GM18499 (cell line): ENCODE measurements around the gene WBP2.
"Not testable (repeated sequence)": the region's sequence is repeated elsewhere in the genome, so short reads cannot be mapped to it uniquely, and the experiment has no call there.

Source experiments
- ATAC-seq: cut with Tn5 transposase; IDR thresholded peaks from one replicate; pipeline ENCODE4 v1.9.1; 2021; ENCODE audit warnings: moderate number of reproducible peaks; ENCODE audit not compliant: insufficient read depth, unreplicated experiment

The WBP2 gene

GRCh38 chr17:75891022-75891604 lies 36.0 kb upstream of the WBP2 start:
- ATAC-seq: no peak

DNA sequence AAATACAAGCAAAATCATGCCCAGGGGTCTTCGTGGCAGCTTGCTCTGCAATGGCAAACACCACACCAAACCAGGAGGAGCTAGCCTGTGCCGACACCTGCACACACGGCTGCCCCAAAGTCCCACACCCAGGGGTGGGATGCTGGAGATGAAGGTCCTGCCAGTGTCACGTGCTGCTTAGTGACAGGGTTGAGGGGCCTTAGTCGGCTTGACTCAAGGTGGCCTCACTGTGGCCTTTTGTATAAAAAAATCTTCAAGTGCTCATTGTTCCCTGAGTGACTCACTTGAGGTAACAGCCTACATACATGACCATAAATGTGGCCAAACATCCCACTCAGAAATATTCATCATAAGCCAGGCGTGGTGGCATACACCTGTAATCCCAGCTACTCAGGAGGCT lies 34.3 kb upstream of the WBP2 start:
- ATAC-seq: no peak

GRCh38 chr17:75888484-75888883 lies 33.3 kb upstream of the WBP2 start:
- ATAC-seq: no peak

GRCh38 chr17:75885860-75886259 lies 30.7 kb upstream of the WBP2 start:
- not testable (repeated sequence) for ATAC-seq

DNA sequence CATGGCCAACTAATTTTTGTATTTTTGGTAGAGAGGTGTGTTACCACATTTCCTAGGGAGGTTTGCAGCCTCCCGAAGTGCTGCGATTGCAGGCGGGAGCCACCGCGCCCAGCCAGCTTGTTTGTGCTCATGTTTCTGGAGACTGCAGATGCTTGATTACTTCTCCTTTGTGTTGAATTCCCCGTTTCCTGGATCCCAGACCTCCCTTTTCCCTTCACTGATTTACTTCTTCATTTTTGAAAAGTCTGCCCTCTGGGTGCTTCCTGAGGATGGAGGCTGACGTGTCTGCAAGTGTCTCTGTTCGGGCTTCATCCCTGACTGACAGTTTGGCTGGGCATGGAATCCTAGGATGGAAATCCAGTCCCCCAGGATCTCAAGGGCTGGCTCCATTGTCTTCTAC lies 30.3 kb upstream of the WBP2 start:
- no peak for ATAC-seq

GRCh38 chr17:75881678-75882454 lies 26.7 kb upstream of the WBP2 start:
- no peak for ATAC-seq

- no peak for ATAC-seq
Observed at GRCh38 chr17:75880266-75880665, 25.1 kb upstream of the WBP2 start.

- no peak for ATAC-seq
Observed at GRCh38 chr17:75878174-75878998, 23.3 kb upstream of the WBP2 start, which contains the start of gene TRIM47. TSS of gene TRIM47 (minus strand) at chr17:75878581. CDS start at chr17:75878548, 33 bp downstream.

DNA sequence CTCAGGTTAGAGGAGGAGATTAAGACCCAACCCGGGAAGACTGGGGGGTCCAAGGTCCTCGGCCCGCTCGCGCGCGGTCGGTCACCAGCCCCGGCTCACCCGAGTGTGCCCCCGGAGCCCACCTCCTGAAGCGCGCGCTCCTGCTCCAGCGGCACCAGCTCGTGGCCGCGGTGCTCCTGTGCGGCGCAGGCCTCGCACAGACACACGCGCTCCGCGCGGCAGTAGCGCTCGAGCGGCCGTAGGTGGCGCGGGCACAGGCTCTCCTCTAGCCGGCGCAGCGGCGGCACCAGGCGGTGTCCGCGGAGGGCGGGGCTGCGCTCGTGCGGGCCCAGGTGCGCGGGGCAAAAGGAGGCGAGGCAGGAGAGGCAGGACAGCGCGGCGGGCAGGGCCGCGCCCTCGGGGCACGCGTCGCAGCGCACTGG lies 22.6 kb upstream of the WBP2 start:
- ATAC-seq: no peak

- no peak for ATAC-seq
Observed at GRCh38 chr17:75876938-75877751, 22.0 kb upstream of the WBP2 start.

DNA sequence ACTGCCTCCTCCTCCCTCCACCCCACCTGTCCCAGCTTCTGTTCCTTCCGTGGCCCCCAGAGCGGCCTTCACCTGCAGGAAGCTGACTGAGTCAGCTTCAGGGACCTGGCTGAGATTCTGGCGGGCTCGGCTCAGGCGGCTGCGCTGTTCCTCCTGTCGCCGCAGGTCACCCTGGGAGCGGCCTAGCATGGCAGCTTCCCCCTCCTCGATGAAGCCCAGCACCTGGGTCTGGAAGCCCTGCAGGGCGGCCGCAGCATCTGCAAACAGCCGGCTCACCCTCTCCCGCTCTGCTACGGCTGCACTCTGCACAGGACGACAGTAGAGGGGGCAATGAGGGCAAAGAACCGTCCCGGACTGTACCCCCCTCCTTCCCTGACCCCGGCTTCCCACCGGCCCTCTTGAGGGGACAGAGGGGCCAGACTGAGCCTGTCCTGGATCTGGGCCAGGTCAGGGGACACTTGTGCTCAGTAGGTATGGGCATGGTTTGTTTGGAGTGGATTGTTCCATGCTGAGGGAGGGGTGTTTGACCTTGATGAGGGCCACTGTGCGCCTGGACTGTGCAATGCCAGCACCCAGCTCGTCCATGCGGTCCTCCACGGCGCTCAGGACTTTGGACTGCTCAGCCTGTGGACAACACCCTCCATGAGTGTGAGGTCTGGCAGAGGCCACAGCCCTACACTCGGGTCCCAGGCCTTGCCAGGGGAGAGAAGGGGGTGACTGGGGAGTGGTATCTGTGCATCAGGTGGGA lies 21.2 kb upstream of the WBP2 start:
- no peak for ATAC-seq

- ATAC-seq: no peak
Observed at GRCh38 chr17:75875940-75876189, 20.7 kb upstream of the WBP2 start.

DNA sequence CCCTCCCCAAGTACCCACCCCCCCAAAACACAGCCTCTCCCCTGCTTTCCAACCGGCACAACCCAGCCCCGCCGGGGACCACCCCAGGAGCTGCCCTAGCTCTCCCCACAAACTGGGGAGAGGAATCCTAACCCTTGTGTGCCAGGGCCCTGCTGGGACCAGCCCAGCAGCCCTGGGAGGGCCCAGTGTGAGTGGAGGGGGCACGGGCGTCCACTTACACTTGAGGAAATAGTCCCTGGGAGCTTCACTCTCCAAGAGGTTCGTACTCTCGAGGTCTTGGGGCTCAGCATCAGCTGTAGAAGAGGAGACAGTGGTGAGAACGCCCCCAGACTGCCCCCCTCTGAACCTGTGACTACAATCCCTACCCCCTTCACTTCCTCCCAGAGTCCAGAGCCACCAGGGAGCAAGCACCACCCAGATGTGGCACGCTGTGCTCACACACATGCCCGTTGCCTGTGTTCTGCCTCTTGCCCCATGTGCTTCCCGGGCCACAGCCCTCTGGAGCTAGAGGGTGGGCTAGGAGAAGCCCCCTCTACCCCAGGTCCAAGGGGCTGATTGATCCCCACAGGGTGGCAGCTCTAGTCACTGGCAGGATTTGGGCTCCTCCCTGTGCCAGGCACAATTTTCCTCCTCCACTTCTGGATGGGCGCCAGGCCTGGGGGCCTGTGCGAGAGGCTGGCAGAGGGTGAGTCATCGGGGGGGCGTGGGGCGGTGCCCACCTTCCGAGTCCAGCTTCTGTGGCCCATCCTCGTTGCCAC lies 20.2 kb upstream of the WBP2 start:
- no peak for ATAC-seq

DNA sequence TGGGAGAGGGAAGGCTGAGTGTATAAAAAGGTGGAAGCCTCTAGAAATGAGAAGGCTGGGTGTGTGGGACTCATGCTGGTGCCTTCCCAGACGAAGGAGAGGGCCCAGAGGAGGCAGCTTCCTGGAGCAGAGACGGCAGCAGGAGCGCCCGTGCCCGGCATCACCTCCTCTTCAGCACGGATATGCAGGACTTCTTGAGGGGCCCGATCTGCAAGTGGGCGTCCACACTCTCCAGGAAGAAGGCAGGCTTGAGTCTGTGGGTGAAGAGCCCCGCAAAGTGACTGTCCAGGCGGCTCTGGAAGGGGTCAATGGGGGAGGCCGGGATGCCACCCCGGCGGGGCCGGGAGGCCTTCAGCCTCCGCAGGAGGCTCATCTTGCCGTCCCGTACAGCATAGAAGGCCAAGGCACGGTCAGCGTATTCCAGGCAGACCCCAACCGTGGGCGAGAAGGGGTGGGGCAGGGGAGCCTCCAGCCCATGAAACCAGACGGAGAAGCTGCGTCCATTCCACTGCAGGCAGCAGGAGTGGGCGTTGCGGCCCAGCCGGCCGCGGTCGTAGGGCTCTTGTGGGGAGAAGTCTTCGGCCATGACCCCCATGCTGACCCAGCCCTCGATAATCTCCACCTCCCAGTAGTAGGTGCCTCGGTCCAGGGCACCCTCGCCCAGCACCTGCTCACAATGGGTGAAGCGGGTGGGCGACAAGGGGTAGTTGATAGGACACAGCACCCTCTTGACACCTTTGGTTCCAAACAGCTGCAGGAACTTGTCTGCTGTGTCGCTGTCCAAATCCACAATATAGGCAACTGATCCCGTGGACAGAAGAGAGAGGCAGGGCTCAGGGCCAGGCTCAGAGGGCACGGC lies 19.4 kb upstream of the WBP2 start:
- no peak for ATAC-seq

DNA sequence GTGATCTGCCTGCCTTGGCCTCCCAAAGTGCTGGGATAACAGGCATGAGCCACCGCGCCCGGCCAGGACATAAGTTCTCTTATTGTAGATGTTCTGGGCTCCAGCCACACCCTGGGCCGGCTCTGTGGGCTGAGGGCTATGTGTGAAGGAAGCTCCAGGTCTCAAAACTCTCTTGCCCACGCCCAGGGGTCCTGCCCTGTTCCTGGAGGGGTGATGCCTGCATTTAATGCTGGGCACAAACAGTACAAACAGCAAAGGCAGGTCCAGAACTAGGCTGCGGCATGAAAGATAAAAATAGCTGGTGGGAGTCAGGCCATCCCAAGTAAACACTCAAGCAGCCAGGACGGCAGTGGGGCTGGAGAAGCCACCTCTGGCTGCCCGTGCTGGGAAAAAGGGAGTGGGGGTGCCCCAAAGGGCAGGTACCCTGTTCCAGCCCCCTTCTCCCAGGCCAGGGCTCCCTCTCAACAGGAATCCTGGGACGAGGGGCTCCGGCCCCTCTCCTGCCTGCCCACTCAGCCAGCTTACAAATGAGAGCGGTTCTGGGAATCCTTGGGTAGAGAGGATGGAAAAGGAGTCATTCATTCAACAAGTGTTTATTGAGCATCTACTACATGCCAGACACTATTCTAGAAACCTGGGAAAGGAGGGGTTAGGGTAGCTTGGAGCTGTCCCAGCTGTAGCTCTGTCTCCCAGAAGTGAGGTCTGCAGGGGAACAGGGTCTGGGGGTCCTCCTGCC lies 18.6 kb upstream of the WBP2 start:
- ATAC-seq: no peak

- no peak for ATAC-seq
Observed at GRCh38 chr17:75872434-75873351, 17.6 kb upstream of the WBP2 start.

DNA sequence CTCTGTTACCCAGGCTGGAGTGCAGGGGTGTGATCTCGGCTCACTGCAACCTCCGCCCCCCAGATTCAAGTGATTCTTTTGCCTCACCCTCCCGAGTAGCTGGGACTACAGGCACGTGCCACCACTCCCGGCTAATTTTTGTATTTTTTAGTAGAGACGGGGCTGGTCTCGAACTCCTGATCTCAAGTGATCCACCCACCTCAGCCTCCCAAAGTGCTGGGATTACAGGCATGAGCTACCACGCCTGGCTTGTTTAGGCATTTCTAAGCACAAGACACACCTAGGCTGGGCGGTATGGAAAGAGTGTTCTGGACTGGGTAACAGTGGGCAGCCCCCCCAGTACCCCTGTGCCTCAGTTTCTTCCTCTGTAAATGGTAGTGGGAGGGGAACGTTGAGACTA lies 15.1 kb upstream of the WBP2 start:
- not testable (repeated sequence) for ATAC-seq
